ENCODE measurements around the gene ZC3H4. TPM values are rescaled to one million over a fixed set of nuclear protein-coding genes. Genes with fewer than 3 reads are reported as not detected.

Gene ZC3H4
- total RNA-seq, 1 experiment from 2014 or later, result 73.0 TPM

DNA sequence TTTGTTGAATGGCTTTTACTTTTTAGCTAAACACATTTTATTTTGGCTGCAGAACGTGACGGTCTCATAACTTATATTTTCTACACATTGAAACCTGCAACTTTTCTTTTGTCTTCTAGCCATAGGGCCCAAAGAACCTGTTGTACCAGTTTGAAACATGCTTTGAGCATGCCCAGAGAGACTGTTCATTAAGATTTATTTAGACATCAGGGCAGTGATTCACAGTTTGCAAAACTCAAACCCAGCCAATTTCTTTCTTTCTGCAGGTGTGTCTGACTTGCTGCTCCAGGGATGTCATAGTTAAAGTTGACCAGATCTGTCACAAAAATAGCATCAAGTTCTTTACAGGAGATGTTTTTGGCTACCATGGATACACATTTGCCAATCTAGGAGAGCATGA, 39.1 kb upstream of the ZC3H4 start:
- intact Hi-C loops (cut with micrococcal nuclease; ENCODE audit: unreplicated experiment), result loop anchor here (5.0 kb wide), 1 partner anchor 40 kb away; no protein-coding TSS in a partner anchor
- no peaks in the 10 kb centered on the region for H3K9me3 Mint-ChIP-seq (ENCODE audit: low read depth, unreplicated experiment)
- H3K4me1 Mint-ChIP-seq (ENCODE audit: low read depth, unreplicated experiment), result peaks cover 37% of the 10 kb centered on the region
- no TSS peak for BruUV-seq (replicated peaks)
- H3K36me3 Mint-ChIP-seq (ENCODE audit: insufficient read depth, unreplicated experiment), result peaks cover 92% of the 10 kb centered on the region
- no peaks in the 10 kb centered on the region for H3K27me3 Mint-ChIP-seq (ENCODE audit: unreplicated experiment)
- CTCF ChIA-PET, result interaction anchor here (0.7 to 1.1 kb wide), 2 partner anchors 73 to 92 kb away, joined by 4 to 5 read pairs; no protein-coding TSS in a partner anchor
- peak; percentile 49 for DNase-seq
- TF ChIP-seq, protein P1, sequence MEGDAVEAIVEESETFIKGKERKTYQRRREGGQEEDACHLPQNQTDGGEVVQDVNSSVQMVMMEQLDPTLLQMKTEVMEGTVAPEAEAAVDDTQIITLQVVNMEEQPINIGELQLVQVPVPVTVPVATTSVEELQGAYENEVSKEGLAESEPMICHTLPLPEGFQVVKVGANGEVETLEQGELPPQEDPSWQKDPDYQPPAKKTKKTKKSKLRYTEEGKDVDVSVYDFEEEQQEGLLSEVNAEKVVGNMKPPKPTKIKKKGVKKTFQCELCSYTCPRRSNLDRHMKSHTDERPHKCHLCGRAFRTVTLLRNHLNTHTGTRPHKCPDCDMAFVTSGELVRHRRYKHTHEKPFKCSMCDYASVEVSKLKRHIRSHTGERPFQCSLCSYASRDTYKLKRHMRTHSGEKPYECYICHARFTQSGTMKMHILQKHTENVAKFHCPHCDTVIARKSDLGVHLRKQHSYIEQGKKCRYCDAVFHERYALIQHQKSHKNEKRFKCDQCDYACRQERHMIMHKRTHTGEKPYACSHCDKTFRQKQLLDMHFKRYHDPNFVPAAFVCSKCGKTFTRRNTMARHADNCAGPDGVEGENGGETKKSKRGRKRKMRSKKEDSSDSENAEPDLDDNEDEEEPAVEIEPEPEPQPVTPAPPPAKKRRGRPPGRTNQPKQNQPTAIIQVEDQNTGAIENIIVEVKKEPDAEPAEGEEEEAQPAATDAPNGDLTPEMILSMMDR (IDR thresholded peaks at IDR 0.05; ENCODE audit: unreplicated experiment), result no peak
- peak overlapping the region; percentile 23 for H3K27ac Mint-ChIP-seq (ENCODE audit: unreplicated experiment)
- H3K4me3 Mint-ChIP-seq (ENCODE audit: low read depth, unreplicated experiment), result peak overlapping the region; percentile 39

DNA sequence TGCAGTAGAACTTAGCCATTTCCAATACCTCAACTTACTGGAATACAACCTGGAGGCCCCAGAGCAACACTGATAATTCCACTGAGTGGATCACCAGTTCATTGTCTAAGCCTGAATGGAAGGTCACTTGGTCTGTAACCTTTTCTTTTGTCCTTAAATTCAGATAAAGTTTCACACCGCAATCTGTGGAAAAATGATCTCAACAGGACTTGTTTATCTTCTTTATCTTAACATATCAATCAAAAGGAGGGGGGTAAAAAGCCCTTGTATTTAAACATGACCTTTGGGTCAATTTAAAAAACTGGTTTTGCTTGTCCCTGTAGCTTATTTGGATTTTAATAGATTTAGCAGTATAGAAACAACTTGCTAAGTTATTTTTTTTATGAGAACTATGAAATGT, 38.6 kb upstream of the ZC3H4 start:
- DNase-seq, result no peak
- TSS peak; percentile 5 for BruUV-seq (replicated peaks)
- Mint-ChIP-seq H3K27ac (ENCODE audit: unreplicated experiment) (peak overlapping the region; percentile 23), H3K4me3 (ENCODE audit: low read depth, unreplicated experiment) (peak overlapping the region; percentile 39), H3K27me3 (ENCODE audit: unreplicated experiment) (no peaks in the 10 kb centered on the region), H3K4me1 (ENCODE audit: low read depth, unreplicated experiment) (peaks cover 35% of the 10 kb centered on the region), H3K9me3 (ENCODE audit: low read depth, unreplicated experiment) (no peaks in the 10 kb centered on the region), H3K36me3 (ENCODE audit: insufficient read depth, unreplicated experiment) (peaks cover 93% of the 10 kb centered on the region)
- TF ChIP-seq, protein P1 (IDR thresholded peaks at IDR 0.05; ENCODE audit: unreplicated experiment), result no peak
- CTCF ChIA-PET, result interaction anchor here (0.7 to 1.1 kb wide), 2 partner anchors 73 to 92 kb away, joined by 4 to 5 read pairs; no protein-coding TSS in a partner anchor
- intact Hi-C loops (cut with micrococcal nuclease; ENCODE audit: unreplicated experiment), result loop anchor here (5.0 kb wide), 1 partner anchor 40 kb away; no protein-coding TSS in a partner anchor

DNA sequence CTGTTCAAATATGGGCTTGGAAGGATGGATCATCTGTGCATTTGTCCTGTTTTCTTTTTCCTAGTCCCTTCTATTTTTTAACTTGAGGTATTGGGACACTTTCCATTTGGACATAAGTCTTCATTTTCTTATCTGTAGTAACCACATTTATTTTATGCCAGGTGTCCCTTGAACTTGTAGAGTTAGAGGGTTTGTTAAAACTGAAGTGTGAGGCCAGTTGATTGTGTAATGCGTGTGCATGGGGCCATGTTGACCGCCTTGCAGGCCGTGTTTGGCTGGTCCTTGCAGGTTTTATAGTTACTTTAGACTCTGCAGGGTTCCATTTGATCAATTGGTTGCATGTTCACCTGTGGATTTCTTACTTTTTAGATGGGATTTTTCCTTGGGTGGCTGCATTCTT, 38.1 kb upstream of the ZC3H4 start:
- H3K4me1 Mint-ChIP-seq (ENCODE audit: low read depth, unreplicated experiment), result peaks cover 35% of the 10 kb centered on the region
- no TSS peak for BruUV-seq (replicated peaks)
- CTCF ChIA-PET, result interaction anchor here (0.7 kb wide), 1 partner anchor 74 kb away, joined by 4 read pairs; no protein-coding TSS in a partner anchor
- no peaks in the 10 kb centered on the region for H3K27me3 Mint-ChIP-seq (ENCODE audit: unreplicated experiment)
- intact Hi-C loops (cut with micrococcal nuclease; ENCODE audit: unreplicated experiment), result loop anchor here (5.0 kb wide), 1 partner anchor 41 kb away; no protein-coding TSS in a partner anchor
- TF ChIP-seq, protein P1 (IDR thresholded peaks at IDR 0.05; ENCODE audit: unreplicated experiment), result no peak
- no peak overlapping the region for H3K27ac Mint-ChIP-seq (ENCODE audit: unreplicated experiment)
- no peak for DNase-seq
- peak overlapping the region; percentile 39 for H3K4me3 Mint-ChIP-seq (ENCODE audit: low read depth, unreplicated experiment)
- peaks cover 93% of the 10 kb centered on the region for H3K36me3 Mint-ChIP-seq (ENCODE audit: insufficient read depth, unreplicated experiment)
- H3K9me3 Mint-ChIP-seq (ENCODE audit: low read depth, unreplicated experiment), result no peaks in the 10 kb centered on the region

DNA sequence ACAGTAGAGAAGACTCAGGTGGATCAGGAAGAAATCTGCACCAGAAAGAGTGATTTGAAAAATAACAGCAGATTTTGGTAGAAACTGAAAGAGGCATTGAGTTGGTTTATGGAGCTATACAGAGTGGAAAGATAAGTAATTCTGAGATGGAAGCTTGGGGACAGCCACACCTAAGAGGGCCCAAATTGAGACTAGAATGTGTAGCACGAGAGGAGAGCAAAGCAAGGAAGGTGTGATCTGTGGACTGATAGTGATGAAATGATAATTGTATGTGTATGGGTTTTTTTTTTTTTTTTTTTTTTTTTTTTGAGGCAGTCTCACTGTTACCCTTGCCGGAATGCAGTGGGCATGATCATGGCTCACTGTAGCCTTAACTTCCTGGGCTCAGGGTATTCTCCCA, 33.3 kb upstream of the ZC3H4 start:
- Mint-ChIP-seq H3K9me3 (ENCODE audit: low read depth, unreplicated experiment) (no peaks in the 10 kb centered on the region), H3K4me3 (ENCODE audit: low read depth, unreplicated experiment) (no peak overlapping the region), H3K27me3 (ENCODE audit: unreplicated experiment) (no peaks in the 10 kb centered on the region), H3K4me1 (ENCODE audit: low read depth, unreplicated experiment) (peaks cover 38% of the 10 kb centered on the region), H3K27ac (ENCODE audit: unreplicated experiment) (no peak overlapping the region), H3K36me3 (ENCODE audit: insufficient read depth, unreplicated experiment) (peaks cover 67% of the 10 kb centered on the region)
- CTCF ChIA-PET, result interaction anchor here (0.5 to 1.4 kb wide), 3 partner anchors 20 to 97 kb away, joined by 3 to 5 read pairs (median 4); no protein-coding TSS in a partner anchor
- TF ChIP-seq, protein P1 (IDR thresholded peaks at IDR 0.05; ENCODE audit: unreplicated experiment), result no peak
- intact Hi-C loops (cut with micrococcal nuclease; ENCODE audit: unreplicated experiment), result no loop called here
- no peak for DNase-seq
- BruUV-seq (replicated peaks), result no TSS peak
